Fibroblast of lung (primary cell): ENCODE measurements around the gene CFLAR.

Experiments
- CTCF ChIP-seq, 2 donors: IDR thresholded peaks in 1 of 2; conservative IDR thresholded peaks in 1 of 2; 1 replicate in 1 of 2; 2 replicates in 1 of 2; pipeline ENCODE4 v1.5.1; 2011 to 2012; ENCODE audit warnings: low read length in 2 of 2, control low read depth in 1 of 2, inconsistent platforms in 1 of 2, low read depth in 1 of 2, mild to moderate bottlenecking in 1 of 2
- EZH2 ChIP-seq: IDR thresholded peaks from 2 replicates; pipeline ENCODE4 v1.5.1; 2012; ENCODE audit warnings: low read length, control low read depth, mild to moderate bottlenecking; ENCODE audit errors: missing control alignments

GRCh38 chr2:201208563-201209252 is 92.7 kb downstream of the CFLAR start:
- TF ChIP-seq CTCF (conservative IDR thresholded peaks at IDR 0.05 in 1 of 2, IDR thresholded peaks at IDR 0.05 in 1 of 2; ENCODE audit: low read depth in 1 of 2, low read length in 2 of 2) (no peak), EZH2 (no peak)
